Stimulated activated CD8-positive, alpha-beta memory T cell treated with anti-CD3 and anti-CD28 coated beads, Interleukin-12 subunit alpha, Interleukin-12 subunit beta, amount 100 ng/mL, for 24 hours (primary cell): ENCODE measurements around the gene MRPL34.
"Not testable (repeated sequence)": the region's sequence is repeated elsewhere in the genome, so short reads cannot be mapped to it uniquely, and the experiment has no call there.

ENCODE experiments used
- DNase-seq: peaks from one replicate; pipeline ENCODE4 v3.0.0-alpha.2; 2020; ENCODE audit errors: extremely low read depth

MRPL34 gene

DNA sequence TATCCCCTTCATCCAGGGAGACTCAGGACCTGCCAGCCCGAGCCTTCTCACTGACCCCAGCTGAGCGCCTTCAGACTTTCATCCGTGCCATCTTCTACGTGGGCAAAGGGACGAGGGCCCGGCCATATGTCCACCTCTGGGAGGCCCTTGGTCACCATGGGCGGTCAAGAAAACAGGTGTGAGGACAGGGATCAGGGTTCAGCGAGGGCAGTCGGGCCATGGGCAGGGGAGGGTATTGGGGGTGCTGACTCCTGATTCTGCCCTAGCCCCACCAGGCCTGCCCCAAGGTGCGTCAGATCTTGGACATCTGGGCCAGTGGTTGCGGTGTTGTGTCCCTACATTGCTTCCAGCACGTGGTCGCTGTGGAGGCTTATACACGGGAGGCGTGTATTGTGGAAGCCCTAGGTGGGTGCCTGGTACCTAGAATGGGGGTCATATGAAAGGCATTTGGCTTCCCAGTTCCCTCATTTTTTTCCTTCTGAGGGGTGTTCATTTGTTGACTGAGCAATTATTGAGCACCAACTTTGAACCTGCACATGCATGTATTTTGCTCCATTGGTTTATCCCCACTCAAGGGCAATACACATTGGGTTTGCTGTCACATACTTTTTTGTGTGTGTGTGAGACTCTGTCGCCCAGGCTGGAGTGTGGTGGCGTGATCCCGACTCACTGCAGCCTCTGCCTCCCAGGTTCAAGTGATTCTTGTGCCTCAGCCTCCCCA, 20.1 kb upstream of the MRPL34 start:
- DNase-seq: no peak

DNA sequence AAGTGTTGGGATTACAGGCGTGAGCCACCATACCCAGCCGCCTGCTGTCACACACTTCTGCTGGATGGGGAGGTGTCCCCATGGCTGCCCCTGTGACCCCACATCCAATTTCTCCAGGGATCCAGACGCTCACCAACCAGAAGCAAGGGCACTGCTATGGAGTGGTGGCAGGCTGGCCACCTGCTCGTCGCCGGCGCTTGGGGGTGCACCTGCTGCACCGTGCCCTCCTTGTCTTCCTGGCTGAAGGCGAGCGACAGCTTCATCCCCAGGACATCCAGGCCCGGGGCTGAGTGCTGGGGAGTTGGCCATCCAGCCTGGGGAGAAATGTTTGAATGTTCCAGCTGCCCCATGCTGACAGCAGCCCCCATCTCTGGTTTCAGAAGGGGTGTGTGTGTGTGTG, 19.4 kb upstream of the MRPL34 start:
- DNase-seq: no peak

DNA sequence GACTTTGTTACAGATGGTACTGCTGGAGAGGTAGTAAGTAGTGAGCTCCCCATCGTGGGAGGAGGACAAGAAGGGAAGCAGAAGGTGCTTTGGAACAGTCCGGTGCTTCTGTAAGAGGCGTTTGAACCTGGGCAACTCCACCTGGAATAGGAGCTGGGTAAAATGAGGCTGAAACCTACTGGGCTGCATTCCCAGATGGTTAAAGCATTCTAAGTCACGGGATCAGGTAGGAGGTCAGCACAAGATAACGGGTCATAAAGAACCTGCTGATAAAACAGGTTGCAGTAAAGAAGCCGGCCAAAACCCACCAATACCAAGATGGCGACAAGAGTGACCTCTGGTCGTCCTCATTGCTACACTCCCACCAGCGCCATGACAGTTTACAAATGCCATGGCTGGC, 18.9 kb upstream of the MRPL34 start:
- DNase-seq: no peak

DNA sequence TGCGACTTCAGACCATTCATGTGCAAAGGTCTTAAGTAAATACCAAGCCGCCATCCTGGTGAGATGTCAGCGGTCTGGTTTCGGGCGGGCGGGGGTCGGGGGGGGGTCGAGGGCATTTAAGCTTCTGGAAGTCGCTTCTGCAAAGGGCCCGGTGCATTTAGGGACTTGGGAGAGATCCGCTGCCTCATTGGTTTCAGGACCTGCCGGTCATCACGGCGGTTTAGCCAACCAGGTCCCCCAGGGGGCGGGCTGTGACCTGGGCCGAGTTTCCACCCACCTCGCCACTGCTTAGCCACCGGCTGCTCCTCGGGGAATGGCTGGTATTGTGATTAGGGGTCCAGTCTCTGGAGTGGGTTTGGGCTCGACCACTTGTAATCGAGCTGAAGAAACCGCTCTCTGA, 16.2 kb upstream of the MRPL34 start:
- DNase-seq: no peak

DNA sequence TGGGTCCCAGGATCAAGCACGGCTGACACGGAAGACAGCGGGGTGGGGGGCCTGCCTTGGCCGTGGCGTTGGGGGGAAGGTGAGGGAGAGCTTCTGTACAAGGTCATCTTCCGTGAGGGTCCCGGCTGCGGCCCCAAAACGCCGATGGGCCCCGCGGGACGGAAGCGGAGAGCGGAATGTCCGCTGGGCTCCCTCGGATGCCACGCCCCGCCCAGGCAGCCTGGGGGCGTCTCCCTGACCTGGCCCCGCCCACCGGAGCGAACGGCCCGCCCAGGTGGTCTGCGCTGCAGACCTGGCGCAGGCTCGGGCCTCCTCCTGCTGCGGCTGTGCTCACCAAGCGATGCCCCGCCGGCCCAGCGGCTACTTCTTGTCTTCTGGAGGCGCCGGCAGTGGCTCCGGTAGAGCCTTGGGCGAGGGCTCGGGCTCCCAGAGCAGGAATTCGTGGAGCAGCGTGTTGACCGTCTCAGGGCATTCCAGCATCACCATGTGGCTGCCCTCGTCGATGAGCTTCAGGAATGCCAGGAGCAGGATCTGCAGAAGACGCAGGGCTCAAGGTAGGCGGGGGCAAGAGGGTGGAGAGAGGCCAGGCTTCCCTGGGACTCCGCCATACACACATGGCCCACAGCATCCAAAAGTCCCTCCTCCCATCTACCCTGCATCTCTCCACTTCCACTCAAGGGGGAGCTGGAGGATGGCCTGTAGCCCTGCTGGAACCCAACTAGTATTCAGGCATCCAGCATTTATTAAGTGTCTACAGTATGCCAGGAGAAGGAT, 13.2 kb upstream of the MRPL34 start:
- DNase-seq: no peak

DNA sequence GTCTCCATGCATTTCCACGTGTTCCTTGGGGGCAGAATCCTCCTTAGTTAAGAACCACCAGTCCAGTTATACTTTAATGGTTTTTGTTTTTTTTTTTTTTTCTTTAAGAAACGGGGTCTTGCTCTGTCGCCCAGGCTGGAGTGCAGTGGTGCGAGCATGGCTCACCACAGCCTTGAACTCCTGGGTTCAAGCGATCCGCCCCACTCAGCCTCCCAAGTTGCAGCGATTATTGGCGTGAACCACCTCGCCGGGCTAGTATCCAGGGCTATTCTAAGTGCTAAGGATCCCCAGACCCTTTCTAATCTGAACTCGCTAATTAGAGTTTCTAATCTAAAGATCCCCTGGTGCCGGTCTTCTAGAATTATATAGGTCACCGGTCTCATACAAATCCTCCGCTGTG, 12.1 kb upstream of the MRPL34 start:
- DNase-seq: no peak

DNA sequence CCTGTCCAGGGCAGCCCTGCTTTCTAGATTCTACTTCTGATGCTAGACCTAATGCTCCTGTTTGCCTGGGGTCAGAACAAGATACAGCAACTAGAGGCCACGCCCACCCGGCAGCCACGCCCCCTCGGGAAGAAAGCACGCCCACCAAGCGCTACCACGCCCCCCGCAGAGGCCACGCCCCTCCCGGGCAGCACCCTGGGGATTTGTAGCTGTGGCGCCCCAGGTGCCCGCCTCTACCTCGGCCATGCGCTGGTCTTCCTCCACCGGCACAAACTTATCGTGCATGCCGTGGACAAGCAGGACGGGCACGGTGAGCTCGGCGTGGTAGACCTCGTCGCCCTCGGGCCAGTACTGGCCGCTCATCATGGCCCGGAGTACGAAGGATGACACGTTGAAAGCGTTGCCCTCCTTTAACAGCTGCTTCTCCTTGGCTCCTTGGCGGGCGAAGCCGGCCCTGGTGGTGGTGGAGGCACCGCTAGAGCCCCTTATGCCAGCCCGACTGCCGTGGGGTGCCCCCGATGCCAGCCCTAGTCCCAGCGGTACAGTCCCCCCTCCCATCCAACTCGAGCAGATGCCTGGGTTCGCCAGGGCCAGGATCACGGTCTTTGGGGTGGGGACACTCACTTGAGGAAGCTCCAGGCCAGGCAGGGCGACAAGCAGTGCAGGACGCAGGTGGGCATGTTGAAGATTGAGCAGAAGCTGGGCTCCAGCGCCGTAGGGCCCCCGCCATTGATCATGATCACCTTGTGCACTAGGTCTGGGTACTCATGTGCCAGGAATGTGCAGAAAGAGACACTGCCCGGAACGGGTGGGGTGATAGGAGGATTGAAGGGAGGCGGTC, 11.4 kb upstream of the MRPL34 start:
- DNase-seq: no peak

DNA sequence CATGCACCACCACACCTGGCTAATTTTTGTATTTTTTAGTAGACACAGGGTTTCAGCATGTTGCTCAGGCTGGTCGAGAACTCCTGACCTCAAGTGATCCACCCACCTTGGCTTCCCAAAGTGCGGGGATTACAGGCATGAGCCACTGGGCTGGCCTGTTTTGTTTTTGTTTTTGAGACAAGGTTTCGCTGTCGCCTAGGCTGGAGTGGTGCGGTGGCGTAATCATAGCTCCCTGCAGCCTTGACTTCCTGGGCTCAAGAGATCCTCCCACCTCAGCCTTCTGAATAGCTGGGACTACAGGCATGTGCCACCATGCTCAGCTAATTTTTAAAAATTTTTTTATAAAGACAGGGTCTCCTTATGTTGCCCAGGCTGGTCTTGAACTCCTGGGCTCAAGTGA, 10.1 kb upstream of the MRPL34 start:
- DNase-seq: not testable (repeated sequence)

DNA sequence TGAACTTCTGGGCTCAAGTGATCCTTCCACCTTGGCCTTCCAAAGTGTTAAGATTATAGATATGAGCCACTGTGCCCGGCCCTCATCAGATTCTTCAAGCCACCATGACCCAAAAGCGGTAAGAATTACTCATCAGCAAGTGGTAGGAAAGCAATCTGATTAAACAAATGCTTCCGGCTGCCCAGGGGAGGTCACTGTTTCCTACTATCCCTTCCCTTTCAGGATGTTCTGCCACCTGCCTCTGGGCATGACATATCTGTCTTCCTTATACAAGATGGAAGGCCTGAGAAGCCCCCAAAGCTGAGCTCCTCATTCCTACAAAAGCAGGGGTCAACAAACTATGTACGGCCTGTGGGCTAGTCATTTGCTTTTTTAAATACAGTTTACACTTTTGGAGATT, 9.4 kb upstream of the MRPL34 start:
- no peak for DNase-seq

DNA sequence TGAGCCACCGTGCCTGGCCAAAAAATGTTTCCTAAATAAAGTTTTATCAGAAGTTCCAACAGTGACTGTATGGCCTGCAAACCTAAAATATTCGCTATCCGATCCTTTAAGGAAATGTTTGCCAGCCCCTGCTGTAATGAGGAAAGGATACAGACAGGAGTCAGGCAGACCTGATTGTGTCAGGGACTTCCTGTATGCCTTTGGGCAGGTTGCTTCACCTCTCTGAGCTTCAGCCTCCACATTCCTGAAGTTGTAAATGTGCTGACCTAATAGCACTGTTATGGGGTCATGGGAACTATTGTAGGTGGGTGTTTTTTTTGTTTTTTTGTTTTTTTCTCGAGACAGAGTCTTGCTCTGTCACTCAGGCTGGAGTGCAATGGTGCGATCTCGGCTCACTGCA, 8.7 kb upstream of the MRPL34 start:
- DNase-seq: no peak

DNA sequence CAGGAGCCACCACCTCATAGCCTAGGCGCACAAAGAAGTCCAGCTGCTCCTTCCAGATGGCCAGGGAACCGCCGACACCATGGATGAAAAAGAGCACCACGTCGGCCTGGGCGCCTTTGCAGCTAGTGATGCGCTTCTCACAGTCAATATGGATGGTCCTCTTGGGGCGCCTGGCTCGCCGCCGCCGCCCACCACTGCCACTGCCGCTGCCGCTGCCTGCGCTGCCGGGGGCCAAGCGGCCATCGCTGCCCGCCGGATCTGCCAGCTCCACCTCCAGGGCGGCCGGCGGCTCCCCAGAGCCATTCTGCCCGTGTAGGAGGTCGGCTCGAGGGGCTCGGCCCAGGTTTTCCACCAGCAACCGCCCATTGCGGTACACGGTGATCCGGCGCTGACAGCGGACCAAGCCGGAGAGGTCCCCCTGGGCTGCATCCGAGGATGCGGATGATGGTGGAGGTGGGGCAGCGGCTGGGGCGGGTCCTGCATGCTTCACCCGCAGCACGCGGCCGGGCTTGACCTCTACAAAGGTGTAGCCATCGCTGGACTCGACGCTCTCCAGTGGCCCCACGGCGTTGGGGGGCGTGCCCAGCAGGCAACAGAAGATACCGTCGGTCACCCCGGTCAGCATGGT, 4.6 kb upstream of the MRPL34 start:
- DNase-seq: no peak

DNA sequence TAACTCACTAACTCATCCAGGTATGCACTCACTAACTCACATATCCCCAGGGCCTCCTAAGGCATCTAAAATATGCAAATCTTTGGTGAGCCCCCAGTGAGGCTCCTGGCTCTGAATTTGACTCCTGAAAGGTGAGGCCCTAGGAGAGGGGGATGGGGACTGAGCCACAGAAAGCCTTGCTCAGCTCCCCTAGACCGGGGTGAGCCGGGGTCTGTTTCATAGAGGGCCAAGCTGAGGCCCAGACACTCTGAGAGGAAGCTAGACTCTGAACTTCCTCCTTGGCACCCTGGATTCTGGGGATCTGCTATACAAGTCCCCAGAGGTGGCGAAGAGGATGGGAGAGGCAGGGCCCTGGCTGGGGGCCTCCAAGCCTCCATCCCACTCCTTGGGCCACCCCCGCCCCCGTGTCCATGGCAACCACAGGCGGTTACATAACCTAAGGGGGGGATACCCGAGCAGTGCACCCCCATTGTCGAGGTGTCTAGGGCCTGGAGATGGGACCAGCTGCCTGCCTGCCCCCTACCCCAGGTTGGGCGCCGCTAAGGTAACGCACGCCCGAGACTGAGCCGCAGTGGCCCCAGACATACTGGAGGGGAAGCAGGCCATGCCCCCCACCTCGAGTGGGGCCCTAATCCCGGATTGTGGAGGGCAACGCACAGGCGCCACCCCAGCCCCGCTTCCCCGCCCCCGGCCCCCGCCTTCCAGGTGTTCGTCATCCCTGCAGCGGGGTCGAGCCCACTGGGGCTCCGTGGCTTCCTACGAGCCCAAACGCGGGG, 3.1 kb upstream of the MRPL34 start:
- DNase-seq: no peak

DNA sequence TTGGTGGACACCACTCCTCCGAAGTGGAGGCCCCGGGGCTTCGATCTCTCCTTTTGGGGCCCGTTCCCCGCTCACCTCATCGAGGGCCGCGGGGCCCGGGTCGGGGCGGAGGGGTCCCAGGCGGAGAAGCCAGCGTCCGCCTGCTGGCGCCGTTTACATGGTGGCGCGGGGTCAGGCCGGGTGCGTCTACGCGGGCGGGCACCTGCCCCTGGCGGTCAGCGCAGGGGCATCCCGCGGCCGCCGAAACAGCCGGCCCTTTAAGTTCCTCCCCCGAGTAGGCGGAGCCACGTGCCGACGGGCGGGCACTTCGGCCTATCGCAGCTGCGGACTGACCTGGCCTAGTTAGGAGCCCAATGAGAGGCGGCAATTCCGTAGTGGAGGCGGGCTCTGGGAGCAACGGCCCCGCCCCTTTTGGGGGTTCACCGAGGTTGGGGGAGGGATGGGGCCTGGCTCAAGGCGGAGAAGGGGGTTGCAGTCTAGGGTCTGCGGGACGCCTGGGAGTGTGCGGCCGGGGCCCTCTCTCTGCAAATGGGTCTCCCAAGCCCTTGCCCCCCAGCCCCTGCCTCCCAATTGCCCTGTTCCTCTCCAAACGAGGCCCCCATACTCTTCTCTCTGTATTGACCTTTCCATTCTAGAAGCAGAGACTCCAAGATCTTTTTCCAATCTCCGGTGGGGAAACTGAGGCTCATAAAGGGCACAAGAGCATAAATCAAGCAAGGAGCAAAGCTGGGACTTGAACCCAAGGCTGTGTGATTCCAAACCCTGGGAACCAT, 2.3 kb upstream of the MRPL34 start, which contains the start of gene ABHD8:
ABHD8 (minus strand) TSS at position 259 of the 773 bp plus-strand sequence. CDS start 1,809 bp downstream, outside the sequence.
- peak; percentile 80 for DNase-seq

DNA sequence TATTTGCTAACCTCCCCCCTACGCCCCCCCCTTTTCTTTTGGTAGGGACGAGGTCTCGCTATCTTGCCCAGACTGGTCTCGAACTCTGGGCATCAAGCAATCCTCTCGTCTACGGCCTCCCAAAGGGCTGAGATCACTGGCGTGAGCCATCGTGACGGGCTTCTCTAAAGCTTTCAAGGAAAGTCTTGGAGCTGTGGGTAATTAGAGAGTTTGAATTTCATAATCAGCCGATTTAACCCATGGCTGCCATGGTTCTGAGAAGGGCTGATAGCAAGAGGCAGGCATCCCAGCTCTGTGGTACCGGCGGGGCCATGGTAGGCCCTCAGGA, 1.8 kb upstream of the MRPL34 start:
- no peak for DNase-seq

DNA sequence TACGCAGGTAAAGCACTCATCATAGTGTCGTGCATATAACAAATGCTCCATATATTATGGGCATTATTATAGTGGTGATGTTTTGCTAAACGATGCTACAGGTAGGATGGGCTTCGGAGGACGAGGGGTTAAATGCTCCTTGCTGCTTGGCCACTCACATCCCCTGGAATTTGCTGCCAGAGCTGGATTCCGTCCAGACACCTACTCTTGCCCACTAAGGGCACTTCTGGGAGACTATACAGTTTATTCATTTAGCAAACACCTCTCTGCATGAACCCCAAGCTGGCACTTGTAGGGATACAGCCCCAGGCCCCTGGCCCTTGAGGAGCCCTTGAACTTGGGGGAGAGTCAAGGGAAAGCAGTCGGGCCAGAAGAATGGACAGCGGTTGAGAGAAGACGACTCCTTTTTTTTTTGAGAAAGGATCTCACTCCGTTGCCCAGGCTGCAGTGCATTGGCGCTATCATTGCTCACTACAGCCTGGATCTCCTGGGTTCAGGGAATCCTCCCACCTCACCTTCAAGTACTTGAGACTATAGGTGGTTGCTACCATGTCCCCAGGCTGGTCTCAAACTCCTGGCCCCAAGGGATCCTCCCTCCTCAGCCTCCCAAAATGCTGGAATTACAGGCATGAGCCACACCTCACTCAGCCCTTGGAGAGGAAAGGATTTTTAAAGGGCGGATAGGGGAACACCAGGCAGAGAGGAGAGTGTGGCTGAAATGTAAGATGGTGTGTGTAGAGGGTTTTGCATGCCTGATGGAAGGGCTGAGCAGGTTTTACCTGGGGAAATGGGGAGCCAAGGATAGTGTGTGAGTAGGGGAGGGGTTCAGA, 1.1 kb upstream of the MRPL34 start:
- DNase-seq: no peak

DNA sequence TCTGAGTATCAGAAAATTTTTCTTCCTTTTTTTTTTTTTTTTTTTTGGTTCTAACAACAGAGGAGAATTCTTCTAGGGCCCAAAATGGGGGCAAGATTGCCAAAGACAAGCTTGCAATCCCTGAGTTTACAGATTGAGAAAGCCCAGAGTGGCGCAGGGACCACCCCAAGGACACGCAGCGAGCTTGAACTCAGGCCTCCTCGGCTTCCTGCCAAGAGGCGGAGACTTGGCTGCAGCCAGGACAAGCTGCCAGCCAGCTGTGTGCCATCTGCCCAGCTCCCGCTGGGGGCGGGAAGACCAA, 506 bp upstream of the MRPL34 start:
- no peak for DNase-seq

DNA sequence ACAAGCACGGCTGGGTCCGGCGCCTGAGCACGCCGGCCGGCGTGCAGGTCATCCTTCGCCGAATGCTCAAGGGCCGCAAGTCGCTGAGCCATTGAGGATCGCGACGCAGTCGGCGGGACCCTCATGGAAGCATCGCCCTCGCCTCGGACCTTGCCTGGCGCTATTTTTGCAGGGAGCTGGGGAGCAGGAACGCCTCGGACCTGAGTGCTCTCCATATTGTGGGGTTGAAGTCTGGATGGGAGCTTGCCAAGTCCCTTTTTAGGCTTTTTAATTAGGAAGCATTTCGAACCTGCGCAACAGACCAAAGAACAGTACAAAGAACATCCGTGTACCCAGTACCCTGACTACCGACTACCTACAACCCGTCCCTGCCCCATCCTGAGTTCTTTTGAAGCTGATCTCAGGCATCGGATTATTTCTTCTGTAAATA, 628 bp downstream of the MRPL34 start:
- DNase-seq: no peak

DNA sequence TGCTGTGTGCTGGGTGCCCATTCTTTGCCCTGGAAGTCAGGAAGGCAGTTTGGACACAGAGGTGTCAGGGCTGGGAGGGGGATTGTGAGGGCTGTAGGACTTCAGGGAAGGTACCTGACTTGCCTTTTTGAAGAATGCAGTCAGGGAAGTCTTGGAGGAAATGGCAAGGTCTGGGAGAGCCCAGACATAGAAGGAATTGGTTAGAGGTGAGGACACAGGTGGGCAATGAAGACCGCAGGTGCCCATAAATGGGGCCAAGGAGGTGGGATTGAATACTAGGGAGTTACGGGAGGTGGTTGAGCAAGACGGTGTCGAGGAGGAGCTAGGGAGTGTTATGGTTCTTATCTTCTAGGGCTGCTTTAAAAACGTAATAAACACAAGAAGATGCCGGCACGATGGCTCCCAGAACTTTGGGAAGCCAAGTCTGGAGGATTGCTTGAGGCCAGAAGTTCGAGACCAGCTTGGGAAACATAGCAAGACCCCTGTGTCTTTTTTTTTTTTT, 2.3 kb downstream of the MRPL34 start:
- DNase-seq: no peak

DNA sequence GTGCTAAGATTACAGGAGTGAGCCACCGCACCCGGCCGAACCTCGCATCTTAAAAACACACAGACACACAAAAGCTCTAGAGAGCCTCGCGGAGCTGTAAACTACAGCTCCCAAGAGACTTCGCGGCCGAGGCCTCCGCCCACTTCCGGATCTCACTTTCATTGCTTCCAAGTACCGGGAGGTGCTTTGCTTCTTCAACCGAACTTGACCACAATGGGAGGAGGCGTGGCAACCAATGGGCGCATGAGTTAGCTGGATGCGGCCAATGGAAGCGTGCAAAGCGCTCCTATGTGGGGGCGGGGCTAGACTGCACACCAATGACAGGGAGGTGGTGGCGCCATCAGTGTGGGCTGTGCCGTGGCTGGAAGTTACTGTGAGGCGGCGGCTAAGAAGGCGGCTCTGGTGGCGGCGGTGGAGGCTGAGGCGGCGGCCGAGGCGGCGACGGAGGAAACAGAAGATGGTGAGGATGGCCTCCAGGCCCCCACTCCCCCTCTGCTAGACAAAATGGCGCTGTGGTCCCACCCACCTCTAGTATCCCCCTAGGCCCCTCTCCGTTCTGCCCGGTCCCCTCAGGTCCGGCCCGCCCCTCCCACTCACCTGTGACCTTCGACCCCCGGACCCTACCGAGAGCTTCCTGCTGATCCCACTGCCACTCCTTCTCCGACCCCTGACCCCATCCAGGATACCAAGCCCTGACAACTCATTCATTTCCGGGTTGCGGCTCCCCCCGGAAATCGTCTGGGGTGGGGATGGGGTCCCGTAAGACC, 3.7 kb downstream of the MRPL34 start, which contains the start of gene DDA1:
DDA1 (plus strand) TSS at position 366 of the 767 bp plus-strand sequence; CDS start at position 458, 92 bp downstream.
- peak; percentile 96 for DNase-seq
